Fibroblast of lung (primary cell): ENCODE measurements around the gene COL4A3. TPM values are rescaled to one million over a fixed set of nuclear protein-coding genes. Genes with fewer than 3 reads are reported as not detected.

ENCODE experiments used
- DNase-seq, 2 donors: peaks; one replicate each; pipeline versions ENCODE4 v3.0.0 to v3.0.0-alpha.2; 2010; ENCODE audit warnings: low read depth in 2 of 2
- H2AFZ ChIP-seq: 2 replicates; pipeline ENCODE4 v1.5.1; 2012; ENCODE audit warnings: low read length, control low read depth, inconsistent platforms
- H3K27ac ChIP-seq: 2 replicates; pipeline ENCODE4 v1.5.1; 2011; ENCODE audit warnings: low read length, control low read depth; ENCODE audit not compliant: insufficient read depth
- H3K27me3 ChIP-seq: 2 replicates; pipeline ENCODE4 v1.5.1; 2011; ENCODE audit warnings: mild to moderate bottlenecking, low read length; ENCODE audit not compliant: control insufficient read depth, insufficient read depth
- H3K36me3 ChIP-seq: 2 replicates; pipeline ENCODE4 v1.5.1; 2011; ENCODE audit warnings: low read length; ENCODE audit not compliant: control insufficient read depth, insufficient read depth
- H3K4me1 ChIP-seq: 2 replicates; pipeline ENCODE4 v1.5.1; 2011; ENCODE audit warnings: low read length; ENCODE audit not compliant: control insufficient read depth, insufficient read depth; ENCODE audit errors: extremely low read depth
- H3K4me2 ChIP-seq: 2 replicates; pipeline ENCODE4 v1.5.1; 2011; ENCODE audit warnings: low read length, control low read depth; ENCODE audit not compliant: insufficient read depth; ENCODE audit errors: extremely low read depth
- H3K4me3 ChIP-seq, 4 experiments: fragments of 200-600 bp in 1 of 4; sonication (generic) in 1 of 4; replicated peaks in 1 of 4; 2 replicates each; pipeline ENCODE4 v1.5.1; 2011 to 2016; ENCODE audit warnings: low read length in 4 of 4, low read depth in 3 of 4, mild to moderate bottlenecking in 3 of 4, control low read depth in 2 of 4, inconsistent platforms in 1 of 4, mixed read lengths in 1 of 4; ENCODE audit not compliant: insufficient read depth in 1 of 4; ENCODE audit errors: control extremely low read depth in 1 of 4
- H3K79me2 ChIP-seq: 2 replicates; pipeline ENCODE4 v1.5.1; 2012; ENCODE audit warnings: mild to moderate bottlenecking, low read length, inconsistent platforms; ENCODE audit not compliant: control insufficient read depth, insufficient read depth
- H3K9ac ChIP-seq: 2 replicates; pipeline ENCODE4 v1.5.1; 2011; ENCODE audit warnings: mild to moderate bottlenecking, low read length, control low read depth; ENCODE audit not compliant: insufficient read depth
- H3K9me3 ChIP-seq: 2 replicates; pipeline ENCODE4 v1.5.1; 2012; ENCODE audit warnings: low read depth, low read length; ENCODE audit not compliant: control insufficient read depth, insufficient read depth
- H4K20me1 ChIP-seq: 2 replicates; pipeline ENCODE4 v1.5.1; 2011; ENCODE audit warnings: low read length; ENCODE audit not compliant: control insufficient read depth, insufficient read depth; ENCODE audit errors: extremely low read depth
- EZH2 ChIP-seq: IDR thresholded peaks from 2 replicates; pipeline ENCODE4 v1.5.1; 2012; ENCODE audit warnings: low read length, control low read depth, mild to moderate bottlenecking; ENCODE audit errors: missing control alignments
- polyA plus RNA-seq, 2 donors: library from polyadenylated mRNA; depleted of rRNA in 1 of 2; stranded (reverse) in 1 of 2; unstranded in 1 of 2; fragments of >200 nt; gene quantifications; 2 replicates each; pipeline ENCODE4 v1.2.1, GENCODE V29; 2011 to 2012; ENCODE audit warnings: missing spikeins in 1 of 2
- total RNA-seq: library from RNA; depleted of rRNA; stranded (reverse); fragments of >200 nt; gene quantifications from 2 replicates; pipeline ENCODE4 v1.2.1, GENCODE V29; 2014
- TF ChIP-seq, protein P1 (sequence below), 2 donors: IDR thresholded peaks in 1 of 2; conservative IDR thresholded peaks in 1 of 2; 1 replicate in 1 of 2; 2 replicates in 1 of 2; pipeline ENCODE4 v1.5.1; 2011 to 2012; ENCODE audit warnings: low read length in 2 of 2, control low read depth in 1 of 2, inconsistent platforms in 1 of 2, low read depth in 1 of 2, mild to moderate bottlenecking in 1 of 2

COL4A3 gene
- total and polyA plus RNA-seq, 2 donors (not counting 1 experiment from before 2014, with no cell fraction given) = 0.12 to 0.33 TPM

DNA sequence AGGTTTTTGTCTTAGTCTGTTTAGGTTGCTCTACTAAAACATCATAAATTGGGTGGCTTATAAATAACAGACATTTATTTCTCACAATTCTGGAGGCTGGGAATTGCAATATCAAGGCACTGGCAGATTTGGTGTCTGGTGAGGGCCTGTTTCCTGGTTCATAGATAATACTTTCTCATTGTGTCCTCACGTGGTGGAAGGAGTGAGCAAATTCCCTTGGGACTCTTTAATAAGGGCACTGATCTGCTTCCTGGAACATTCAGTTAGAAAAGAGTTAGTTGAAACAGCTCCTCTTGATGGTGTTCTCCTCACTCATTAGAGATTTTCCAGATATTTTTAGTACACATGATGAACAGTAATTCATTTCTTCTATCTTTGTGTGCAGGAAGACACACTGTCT is 22.3 kb downstream of the COL4A3 start:
- H3K4me3 ChIP-seq = no peak overlapping the region
- H3K27me3 ChIP-seq = no peaks in the 10 kb centered on the region
- no peak for DNase-seq
- H3K36me3 ChIP-seq = no peaks in the 10 kb centered on the region
- H3K9ac ChIP-seq = no peak overlapping the region
- H3K27ac ChIP-seq = no peak overlapping the region
- H2AFZ ChIP-seq = no peak overlapping the region
- no peaks in the 10 kb centered on the region for H3K9me3 ChIP-seq
- no peaks in the 10 kb centered on the region for H3K79me2 ChIP-seq
- no peak for TF ChIP-seq EZH2
- TF ChIP-seq, protein P1, sequence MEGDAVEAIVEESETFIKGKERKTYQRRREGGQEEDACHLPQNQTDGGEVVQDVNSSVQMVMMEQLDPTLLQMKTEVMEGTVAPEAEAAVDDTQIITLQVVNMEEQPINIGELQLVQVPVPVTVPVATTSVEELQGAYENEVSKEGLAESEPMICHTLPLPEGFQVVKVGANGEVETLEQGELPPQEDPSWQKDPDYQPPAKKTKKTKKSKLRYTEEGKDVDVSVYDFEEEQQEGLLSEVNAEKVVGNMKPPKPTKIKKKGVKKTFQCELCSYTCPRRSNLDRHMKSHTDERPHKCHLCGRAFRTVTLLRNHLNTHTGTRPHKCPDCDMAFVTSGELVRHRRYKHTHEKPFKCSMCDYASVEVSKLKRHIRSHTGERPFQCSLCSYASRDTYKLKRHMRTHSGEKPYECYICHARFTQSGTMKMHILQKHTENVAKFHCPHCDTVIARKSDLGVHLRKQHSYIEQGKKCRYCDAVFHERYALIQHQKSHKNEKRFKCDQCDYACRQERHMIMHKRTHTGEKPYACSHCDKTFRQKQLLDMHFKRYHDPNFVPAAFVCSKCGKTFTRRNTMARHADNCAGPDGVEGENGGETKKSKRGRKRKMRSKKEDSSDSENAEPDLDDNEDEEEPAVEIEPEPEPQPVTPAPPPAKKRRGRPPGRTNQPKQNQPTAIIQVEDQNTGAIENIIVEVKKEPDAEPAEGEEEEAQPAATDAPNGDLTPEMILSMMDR (conservative IDR thresholded peaks at IDR 0.05 in 1 of 2, IDR thresholded peaks at IDR 0.05 in 1 of 2; ENCODE audit: low read depth in 1 of 2, low read length in 2 of 2) = no peak
- H3K4me1 ChIP-seq = no peaks in the 10 kb centered on the region
- H3K4me2 ChIP-seq = no peak overlapping the region
- H4K20me1 ChIP-seq = no peaks in the 10 kb centered on the region

GRCh38 chr2:227188292-227188691 is 23.9 kb downstream of the COL4A3 start:
- no peak overlapping the region for H3K4me2 ChIP-seq
- H3K27me3 ChIP-seq = no peaks in the 10 kb centered on the region
- no peak overlapping the region for H3K27ac ChIP-seq
- H3K9ac ChIP-seq = no peak overlapping the region
- H2AFZ ChIP-seq = no peak overlapping the region
- H3K36me3 ChIP-seq = no peaks in the 10 kb centered on the region
- no peaks in the 10 kb centered on the region for H3K79me2 ChIP-seq
- H3K9me3 ChIP-seq = no peaks in the 10 kb centered on the region
- peak in 1 of 2 donors; percentile 67 for DNase-seq
- no peak overlapping the region for H3K4me3 ChIP-seq
- no peaks in the 10 kb centered on the region for H3K4me1 ChIP-seq
- no peaks in the 10 kb centered on the region for H4K20me1 ChIP-seq
- no peak for TF ChIP-seq EZH2
- TF ChIP-seq, protein P1 (conservative IDR thresholded peaks at IDR 0.05 in 1 of 2, IDR thresholded peaks at IDR 0.05 in 1 of 2; ENCODE audit: low read depth in 1 of 2, low read length in 2 of 2) = no peak

- no peak overlapping the region for H3K4me2 ChIP-seq
- H3K79me2 ChIP-seq = no peaks in the 10 kb centered on the region
- no peaks in the 10 kb centered on the region for H3K4me1 ChIP-seq
- H3K9ac ChIP-seq = no peak overlapping the region
- no peaks in the 10 kb centered on the region for H3K9me3 ChIP-seq
- TF ChIP-seq, protein P1 (conservative IDR thresholded peaks at IDR 0.05 in 1 of 2, IDR thresholded peaks at IDR 0.05 in 1 of 2; ENCODE audit: low read depth in 1 of 2, low read length in 2 of 2) = no peak
- no peak overlapping the region for H2AFZ ChIP-seq
- no peaks in the 10 kb centered on the region for H3K27me3 ChIP-seq
- H3K27ac ChIP-seq = no peak overlapping the region
- peak; percentile 14 to 46 for DNase-seq
- H4K20me1 ChIP-seq = no peaks in the 10 kb centered on the region
- H3K36me3 ChIP-seq = no peaks in the 10 kb centered on the region
- no peak overlapping the region for H3K4me3 ChIP-seq
Observed at GRCh38 chr2:227191367-227191766, 26.9 kb downstream of the COL4A3 start.
